ENCODE data around the gene TIMM13.

GRCh38 chr19:2464389-2464788, 37.0 kb upstream of the TIMM13 start:
- TF ChIP-seq CTCF (IDR thresholded peaks at IDR 0.05) = no peak
- no peak for TF ChIP-seq EZH2 (IDR thresholded peaks at IDR 0.05; ENCODE audit: borderline replicate concordance, insufficient read depth, low read depth, low read length, poor library complexity, severe bottlenecking)

All from B cell (primary cell).